SH-SY5Y (cell line): ENCODE data around the gene DNAJC7.

Source experiments
- GATA2 ChIP-seq: IDR thresholded peaks from 2 replicates; pipeline ENCODE4 v1.6.1; 2011; ENCODE audit warnings: mild to moderate bottlenecking, low read depth, low read length
- GATA3 ChIP-seq: IDR thresholded peaks from 2 replicates; pipeline ENCODE4 v1.6.1; 2011; ENCODE audit warnings: low read depth, mild to moderate bottlenecking, low read length, moderate library complexity

DNAJC7 gene

DNA sequence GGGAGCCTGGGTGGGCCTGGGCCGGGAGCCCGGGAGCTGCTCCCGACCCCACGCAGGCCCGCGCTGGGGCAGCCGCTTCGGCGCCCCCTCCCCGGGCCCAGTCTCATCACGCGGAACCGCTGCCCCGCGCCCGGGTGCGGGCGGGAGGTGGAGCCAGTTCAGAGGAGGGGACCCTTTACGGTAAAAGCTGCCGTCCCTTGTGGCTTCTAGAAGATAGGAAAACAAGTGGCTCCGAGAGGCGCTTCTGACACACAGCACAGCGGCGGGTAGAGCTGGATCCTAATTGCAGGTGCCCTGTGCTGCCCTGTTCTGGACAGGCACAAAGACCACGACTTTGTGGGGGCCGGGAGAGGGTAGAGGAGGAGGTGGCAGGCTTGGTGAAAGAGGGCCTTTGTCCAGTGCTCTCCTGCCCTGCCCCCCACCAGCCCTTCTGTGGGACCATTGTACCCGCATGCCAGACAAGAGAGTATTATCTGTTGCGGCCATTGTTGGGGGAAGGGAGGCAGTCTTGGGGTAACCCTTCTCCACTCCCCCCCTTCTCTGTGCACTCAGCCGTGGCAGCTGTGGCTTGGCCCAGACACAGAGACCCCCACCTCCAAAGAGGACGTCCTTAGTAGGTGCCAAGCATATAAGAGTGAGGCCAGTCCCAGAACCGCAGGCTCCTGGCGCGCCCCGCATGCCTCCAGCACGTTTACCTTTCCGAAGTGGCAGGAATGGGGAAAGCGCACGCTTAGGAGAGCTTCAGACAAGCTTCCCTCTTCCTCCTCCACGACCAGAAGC is 49.9 kb downstream of the DNAJC7 start:
- TF ChIP-seq GATA2 (no peak), GATA3 (no peak)

DNA sequence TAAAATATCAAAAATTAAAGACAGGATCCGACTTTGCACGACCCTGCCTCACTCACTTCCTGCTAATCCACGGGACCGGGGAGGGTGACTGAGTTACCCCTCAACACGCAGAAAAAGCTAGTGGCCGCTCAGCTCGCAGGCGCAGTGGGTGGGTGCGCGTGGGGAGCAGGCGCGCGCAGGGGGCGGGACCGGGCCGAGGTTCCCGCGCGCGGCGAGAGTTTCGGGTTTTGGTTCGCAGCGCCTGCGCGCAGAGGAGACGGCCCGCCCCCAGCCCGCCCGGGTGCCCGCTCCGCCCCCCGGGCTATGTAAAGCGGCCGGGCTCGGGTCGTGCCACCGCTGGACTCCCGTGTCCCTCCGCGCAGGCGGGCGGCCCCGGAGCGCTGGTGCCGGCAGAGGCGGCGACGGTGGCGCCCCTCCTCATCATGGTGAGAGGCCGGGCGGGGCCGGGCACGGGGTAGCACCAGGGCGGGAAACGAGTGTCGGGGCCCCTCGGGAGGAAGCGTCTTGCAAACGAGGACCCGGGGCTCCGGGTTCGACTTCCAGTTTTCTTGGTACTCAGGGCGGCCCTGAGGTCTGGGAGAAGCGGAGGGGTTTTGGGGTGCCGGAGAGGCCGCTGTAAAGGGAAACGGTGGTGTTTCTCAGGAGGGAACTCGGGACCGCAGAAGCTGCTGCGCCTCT is 50.6 kb downstream of the DNAJC7 start, which contains the start of gene CNP:
Gene CNP, plus strand, starts transcription at position 333 of the 678 bp plus-strand sequence. Its CDS starts 90 bp downstream, at position 423.
- TF ChIP-seq GATA3 (no peak), GATA2 (no peak)

DNA sequence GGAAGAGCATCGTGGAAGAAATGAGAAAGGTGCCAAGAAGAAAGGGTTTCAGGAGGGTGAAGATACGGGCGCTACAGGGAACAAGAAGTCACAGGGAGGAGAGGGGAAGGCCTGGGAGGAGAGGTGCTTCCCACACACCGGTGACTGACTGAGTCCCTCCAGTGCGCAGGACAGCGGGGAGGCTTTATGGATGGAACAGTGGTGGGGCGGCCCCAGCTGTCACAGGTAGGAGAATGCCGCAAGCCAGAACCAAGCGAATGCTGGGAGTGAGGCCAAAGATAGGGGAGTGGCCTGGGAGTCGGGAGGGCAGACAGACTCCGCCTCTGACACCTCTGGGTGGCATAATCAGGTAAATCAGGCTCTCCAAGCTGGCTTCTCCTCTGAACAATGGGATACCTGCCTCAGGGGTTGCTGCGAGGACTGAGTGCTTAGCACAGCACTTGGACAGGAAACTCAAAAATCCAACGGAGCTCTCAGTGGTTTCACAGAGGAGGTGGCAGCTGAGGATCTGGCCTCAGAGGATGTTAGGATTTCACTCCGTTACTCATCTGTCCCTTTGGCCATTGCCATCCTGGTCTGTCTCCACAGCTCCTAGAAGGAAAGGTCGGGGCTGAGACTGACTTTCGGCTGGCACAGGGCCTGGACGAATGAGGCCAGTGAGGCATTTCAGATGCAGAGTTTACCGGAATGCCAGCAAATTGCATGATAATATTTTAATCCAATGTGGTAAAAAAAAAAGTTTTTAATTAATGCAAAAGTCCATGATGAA is 51.4 kb downstream of the DNAJC7 start:
- no peak for TF ChIP-seq GATA2
- TF ChIP-seq GATA3, result no peak

DNA sequence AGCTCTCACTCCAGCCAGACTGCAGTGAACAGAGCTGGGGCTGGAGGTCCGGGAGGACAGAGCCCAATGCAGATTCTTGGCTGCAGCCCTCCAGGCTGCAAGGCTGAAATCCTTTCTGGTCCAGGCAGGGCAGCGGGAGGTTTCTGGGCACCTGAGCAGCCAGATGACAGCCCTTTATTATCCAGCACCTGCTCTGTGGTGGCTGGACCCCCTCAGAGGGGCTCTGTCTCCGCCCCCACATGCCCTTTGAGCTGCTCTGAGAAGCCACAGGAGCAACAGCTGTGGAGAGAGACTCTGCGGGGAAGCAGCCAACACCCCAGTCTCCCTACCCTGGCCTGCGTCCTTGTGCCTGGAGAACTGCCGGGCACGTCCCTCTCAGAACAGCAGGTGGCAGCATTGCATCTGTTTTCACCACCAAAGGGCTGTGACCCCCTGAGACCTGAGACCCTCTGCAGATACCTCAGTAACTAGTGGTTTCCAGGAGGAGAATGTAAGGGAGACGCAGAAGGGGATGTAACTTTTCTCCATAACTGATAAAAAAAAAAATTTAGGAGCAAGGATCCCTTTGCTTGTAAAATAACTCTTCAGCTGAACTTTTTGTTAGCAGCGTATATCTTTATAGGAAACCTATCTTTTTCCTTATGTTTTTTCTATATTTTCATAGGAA is 54.3 kb downstream of the DNAJC7 start:
- TF ChIP-seq GATA3, result no peak
- TF ChIP-seq GATA2, result no peak

DNA sequence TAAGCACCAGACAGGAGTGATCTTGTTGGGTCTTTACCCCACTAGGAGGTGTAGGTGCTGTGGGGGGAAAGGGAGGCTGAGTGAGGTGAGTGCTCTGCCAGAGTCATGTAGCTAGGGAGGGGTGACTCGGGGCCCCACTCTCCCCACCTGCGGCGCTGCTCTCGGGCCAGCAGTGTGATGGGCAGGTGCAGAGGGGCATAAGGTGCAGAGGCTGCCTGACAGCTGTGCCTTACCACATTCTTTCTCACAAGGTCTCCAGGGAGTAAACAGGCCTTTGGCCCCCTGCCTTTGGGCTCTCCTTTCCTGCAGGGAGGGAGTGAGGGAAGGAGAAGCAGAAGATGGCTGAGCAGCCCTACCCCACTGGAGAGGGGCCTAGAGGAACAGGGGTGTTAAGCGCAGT is 55.1 kb downstream of the DNAJC7 start:
- no peak for TF ChIP-seq GATA3
- no peak for TF ChIP-seq GATA2

DNA sequence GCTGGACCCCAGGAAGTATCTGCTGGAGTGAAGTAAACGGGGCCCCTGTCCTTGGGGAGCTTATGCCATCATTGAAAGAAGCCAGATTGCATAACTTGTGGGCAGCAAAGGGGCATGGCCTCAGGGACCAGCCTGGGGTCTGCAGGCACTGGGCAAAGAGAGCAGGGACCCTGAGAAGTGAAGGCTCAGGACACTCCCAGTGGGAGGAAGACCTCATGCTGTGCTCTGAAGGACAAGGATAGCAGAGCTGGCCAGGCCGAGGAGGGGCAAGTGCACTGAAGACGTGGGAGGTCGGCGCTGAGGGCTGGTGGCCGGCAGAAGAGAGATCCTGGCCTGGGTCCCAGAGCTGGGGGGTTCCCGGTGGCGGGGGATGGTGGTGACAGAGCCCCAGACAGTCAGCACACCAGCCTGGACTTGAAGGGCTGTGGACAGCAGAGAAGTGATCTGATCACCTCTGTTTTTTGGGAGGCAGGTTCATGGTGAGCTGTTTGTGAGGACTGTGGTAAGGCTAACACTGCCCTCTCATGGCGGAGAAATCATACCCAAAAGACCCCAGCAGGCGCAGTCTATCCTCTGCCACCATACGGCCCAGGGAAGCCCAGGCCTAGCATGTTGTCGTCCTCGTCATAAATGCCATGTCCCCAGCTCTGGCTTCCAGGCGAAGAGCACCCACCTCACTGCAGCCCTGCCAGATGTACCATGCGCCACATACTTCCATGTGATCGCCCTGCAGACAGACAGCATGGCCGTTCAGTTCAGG is 57.7 kb downstream of the DNAJC7 start:
- no peak for TF ChIP-seq GATA2
- no peak for TF ChIP-seq GATA3

DNA sequence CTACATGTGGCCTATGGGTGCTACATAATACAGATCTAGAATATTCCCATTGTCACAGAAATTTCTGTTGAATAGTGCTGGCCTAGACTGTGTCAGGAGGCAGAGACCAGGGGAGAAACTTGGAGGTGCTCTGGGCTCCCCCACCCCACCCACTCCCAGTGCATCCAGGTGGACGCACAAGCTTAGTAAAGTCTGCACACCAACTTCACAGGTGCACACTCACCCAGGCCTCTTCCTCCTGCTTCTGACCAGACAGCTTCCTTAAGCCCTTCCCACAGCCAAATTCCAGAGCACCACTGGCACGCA is 58.3 kb downstream of the DNAJC7 start:
- TF ChIP-seq GATA3 (no peak), GATA2 (no peak)

DNA sequence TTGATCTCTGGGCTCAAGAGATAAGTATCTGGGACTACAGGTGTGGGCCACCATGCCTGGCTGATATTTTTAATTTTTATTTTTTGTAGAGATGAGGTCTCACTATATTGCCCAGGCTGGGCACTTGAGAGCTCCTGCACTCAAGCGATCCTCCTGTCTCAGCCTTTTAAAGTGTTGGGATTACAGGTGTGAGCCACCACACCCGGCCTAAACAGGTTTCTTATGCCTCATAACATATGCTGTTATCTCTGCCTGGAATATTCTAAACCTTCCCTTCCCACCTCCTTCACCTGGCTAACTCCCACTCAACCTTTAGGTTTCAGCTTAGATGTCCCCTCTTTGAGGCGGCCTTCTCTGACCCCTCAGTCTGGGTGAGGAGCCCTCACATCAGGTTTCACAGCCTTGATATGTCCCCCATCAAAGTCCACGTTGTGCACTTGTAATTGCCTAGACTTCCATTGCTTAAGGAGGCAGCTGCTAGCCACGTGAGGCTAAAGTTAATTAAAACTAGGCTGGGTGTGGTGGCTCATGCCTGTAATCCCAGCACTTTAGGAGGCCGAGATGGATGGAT is 59.3 kb downstream of the DNAJC7 start:
- no peak for TF ChIP-seq GATA3
- TF ChIP-seq GATA2, result no peak

DNA sequence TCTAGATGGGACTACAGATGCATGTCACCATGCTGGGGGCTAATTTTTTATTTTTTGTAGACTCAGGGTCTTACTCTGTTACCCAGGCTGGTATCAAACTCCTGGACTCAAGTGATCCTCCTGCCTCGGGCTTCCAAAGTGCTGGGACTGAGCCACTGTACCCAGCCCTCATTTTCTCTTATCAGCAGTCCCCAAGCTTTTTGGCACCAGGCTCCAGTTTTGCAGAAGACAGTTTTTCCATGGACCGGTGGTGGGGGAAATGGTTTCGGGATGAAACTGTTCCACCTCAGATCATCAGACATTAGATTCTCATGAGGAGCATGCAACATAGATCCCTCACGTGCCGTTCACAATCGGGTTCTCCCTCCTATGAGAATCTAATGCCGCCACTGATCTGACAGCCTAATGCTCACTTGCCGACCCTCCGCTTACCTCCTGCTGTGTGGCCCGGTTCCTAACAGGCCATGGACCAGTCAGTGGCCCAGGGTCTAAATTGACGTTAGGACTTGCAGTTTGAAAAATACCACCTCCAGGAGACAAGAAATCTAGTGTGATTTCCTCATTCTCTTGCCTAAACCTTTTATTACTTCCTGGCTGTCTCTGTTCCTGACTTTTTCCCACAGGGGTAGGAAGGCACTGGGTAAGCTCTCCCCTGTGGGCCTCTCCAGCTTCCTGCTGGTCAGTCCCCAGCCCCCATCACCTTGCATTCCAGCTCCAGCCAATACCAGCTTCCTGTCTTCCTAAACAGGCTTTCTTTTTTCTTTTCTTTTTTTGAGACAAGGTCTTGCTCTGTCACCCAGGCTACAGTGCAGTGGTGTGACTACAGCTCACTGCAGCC is 60.0 kb downstream of the DNAJC7 start:
- TF ChIP-seq GATA3 (no peak), GATA2 (no peak)

DNA sequence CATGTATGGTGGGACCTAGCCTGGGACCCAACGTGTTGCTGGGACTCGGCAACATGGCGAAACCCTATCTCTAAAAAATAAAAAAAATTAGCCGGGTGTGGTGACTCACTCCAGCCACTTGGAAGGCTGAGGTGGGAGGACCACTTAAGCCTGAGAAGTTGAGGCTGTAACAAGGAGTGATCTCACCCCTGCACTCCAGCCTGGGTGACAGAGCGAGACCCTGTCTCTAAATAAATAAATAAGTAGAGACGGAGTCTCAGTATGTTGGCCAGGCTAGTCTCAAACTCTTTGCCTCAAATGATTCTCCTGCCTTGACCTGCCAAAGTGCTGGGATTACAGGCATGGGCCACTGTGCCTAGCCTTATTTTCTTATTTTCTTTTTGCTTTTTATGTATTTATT is 60.7 kb downstream of the DNAJC7 start:
- TF ChIP-seq GATA2 (no peak), GATA3 (no peak)

DNA sequence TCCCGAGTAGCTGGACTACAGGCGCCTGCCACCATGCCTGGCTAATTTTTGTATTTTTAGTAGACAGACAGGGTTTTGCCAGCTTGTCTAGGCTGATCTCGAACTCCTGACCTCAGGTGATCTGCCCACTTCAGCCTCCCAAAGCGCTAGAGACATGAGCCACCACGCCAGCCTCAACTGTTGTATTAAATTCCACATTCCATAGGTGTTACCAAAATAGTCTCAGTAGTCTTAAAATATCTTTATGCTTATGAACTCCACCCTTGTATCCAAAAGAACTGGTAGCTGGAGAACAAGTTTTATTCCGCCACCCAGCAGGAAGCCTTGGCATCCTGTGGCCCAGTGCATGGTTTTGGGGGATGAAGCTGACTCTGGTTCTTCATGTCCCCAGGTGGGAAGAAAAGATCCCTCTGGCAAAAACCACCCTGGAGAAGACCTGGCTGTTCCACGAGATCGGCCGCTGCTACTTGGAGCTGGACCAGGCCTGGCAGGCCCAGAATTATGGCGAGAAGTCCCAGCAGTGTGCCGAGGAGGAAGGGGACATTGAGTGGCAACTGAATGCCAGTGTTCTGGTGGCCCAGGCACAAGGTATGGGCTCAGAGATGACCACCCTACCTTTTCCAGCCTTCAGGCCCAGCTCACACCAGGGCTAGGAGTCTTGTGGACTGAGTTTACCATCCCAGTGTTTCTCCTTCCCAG is 68.3 kb downstream of the DNAJC7 start:
- TF ChIP-seq GATA3, result no peak
- TF ChIP-seq GATA2, result no peak

DNA sequence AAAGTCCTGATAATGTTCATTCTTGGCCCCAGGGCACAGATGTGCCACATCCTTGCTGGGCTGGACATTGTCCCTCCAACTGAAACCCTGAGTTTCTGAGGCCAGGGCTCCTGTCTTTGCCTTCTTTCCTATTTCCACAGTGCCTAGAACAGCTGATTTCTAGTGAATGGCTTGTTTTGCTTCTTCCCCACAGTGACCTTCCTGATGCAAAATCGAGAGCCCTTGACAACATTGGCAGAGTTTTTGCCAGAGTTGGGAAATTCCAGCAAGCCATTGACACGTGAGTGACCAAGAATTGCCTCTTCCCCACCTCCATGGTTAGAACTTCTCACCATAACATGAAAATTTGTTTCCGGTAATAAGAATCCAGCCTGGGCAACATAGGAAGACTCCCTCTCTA is 72.3 kb downstream of the DNAJC7 start:
- TF ChIP-seq GATA3 (no peak), GATA2 (no peak)

DNA sequence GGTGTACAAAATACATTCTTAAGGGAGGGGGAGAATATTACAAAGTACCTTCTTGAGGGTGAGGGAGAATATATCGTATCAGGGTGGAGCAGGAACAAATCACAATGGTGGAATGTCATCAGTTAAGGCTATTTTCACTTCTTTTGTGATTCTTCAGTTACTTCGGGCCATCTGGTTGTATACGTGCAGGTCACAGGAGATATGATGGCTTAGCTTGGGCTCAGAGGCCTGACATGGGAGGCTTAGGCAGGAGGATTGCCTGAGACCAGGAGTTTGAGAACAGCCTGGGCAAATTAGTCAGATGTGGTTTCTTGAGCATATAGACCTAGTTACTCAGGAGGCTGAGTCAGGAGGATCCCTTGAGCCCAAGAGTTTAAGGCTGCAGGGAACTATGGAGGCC is 73.7 kb downstream of the DNAJC7 start:
- TF ChIP-seq GATA3 (no peak), GATA2 (no peak)
